HepG2 (cell line): ENCODE results near the gene BAG5. TPM values are rescaled to one million over a fixed set of nuclear protein-coding genes. Genes with fewer than 3 reads are reported as not detected.

Source experiments
- HDAC2 ChIP-seq: sonication (generic); formaldehyde crosslinking; IDR thresholded peaks from 2 replicates; pipeline ENCODE4 v1.4.0; 2020; ENCODE audit warnings: missing genetic modification reagents
- KAT8 ChIP-seq: IDR thresholded peaks from 2 replicates; pipeline ENCODE4 v1.6.1; 2016; ENCODE audit warnings: missing genetic modification reagents, missing compliant biosample characterization
- LCORL ChIP-seq, 2 experiments: fragments of 450-650 bp in 1 of 2; sonication (generic) in 1 of 2; formaldehyde crosslinking in 1 of 2; IDR thresholded peaks; 2 replicates each; pipeline versions ENCODE4 v1.5.0 to v1.6.1; 2017 to 2020; ENCODE audit warnings: antibody characterized with exemption in 1 of 2, missing genetic modification reagents in 1 of 2
- SALL1 ChIP-seq: sonication (generic); formaldehyde crosslinking; IDR thresholded peaks from 2 replicates; pipeline ENCODE4 v1.8.0; 2022; ENCODE audit warnings: mild to moderate bottlenecking, missing genetic modification reagents
- SNAI1 ChIP-seq: sonication (generic); formaldehyde crosslinking; IDR thresholded peaks from 2 replicates; pipeline ENCODE4 v1.5.0; 2020; ENCODE audit warnings: mild to moderate bottlenecking, missing genetic modification reagents, borderline replicate concordance
- SSRP1 ChIP-seq: IDR thresholded peaks from 2 replicates; pipeline ENCODE4 v1.6.1; 2016; ENCODE audit warnings: control low read depth
- THRA ChIP-seq: sonication (generic); formaldehyde crosslinking; IDR thresholded peaks from 2 replicates; pipeline ENCODE4 v1.4.0; 2020; ENCODE audit warnings: missing genetic modification reagents, borderline replicate concordance
- YY1 ChIP-seq: IDR thresholded peaks from 2 replicates; pipeline ENCODE4 v1.6.1; 2011; ENCODE audit warnings: low read length, low read depth, moderate library complexity, mild to moderate bottlenecking; ENCODE audit not compliant: insufficient read depth, insufficient replicate concordance
- ZBTB34 ChIP-seq: sonication (generic); formaldehyde crosslinking; IDR thresholded peaks from 2 replicates; pipeline ENCODE4 v1.8.0; 2022; ENCODE audit warnings: mild to moderate bottlenecking, missing genetic modification reagents
- ZNF563 ChIP-seq: sonication (generic); formaldehyde crosslinking; IDR thresholded peaks from 2 replicates; pipeline ENCODE4 v1.8.0; 2022; ENCODE audit warnings: mild to moderate bottlenecking, moderate library complexity, missing genetic modification reagents
- ZNF644 ChIP-seq: IDR thresholded peaks from 2 replicates; pipeline ENCODE4 v1.6.1; 2016; ENCODE audit warnings: low read depth
- ZNF777 ChIP-seq: sonication (generic); formaldehyde crosslinking; IDR thresholded peaks from 2 replicates; pipeline ENCODE4 v1.4.0; 2020; ENCODE audit warnings: missing genetic modification reagents
- polyA plus RNA-seq, 8 experiments: library from polyadenylated mRNA; depleted of rRNA in 3 of 8; stranded (reverse) in 7 of 8; unstranded in 1 of 8; fragments of >200 nt; fragmentation: Illumina TruSeq in 4 of 8; extraction: Trizol in 4 of 8; gene quantifications; 2 replicates each; pipeline versions ENCODE4 v1.2.1 to v1.2.3, GENCODE V29; 2011 to 2016; ENCODE audit warnings: low read depth in 4 of 8, missing spikeins in 1 of 8, mixed read lengths in 1 of 8; ENCODE audit not compliant: insufficient read depth in 1 of 8
- total RNA-seq, 5 experiments: library from RNA; depleted of rRNA; stranded (reverse); fragments of >200 nt; fragmentation: Illumina TruSeq; extraction: Trizol; gene quantifications; 2 replicates each; pipeline ENCODE4 v1.2.3, GENCODE V29; 2016; ENCODE audit warnings: low read depth in 1 of 5
- TF ChIP-seq, protein P1 (sequence below): sonication (generic); formaldehyde crosslinking; IDR thresholded peaks from 2 replicates; pipeline ENCODE4 v1.5.1; 2020; ENCODE audit warnings: missing genetic modification reagents, mild to moderate bottlenecking, borderline replicate concordance
- TF ChIP-seq, protein P2 (sequence below): sonication (generic); formaldehyde crosslinking; IDR thresholded peaks from 2 replicates; pipeline ENCODE4 v1.4.0; 2020; ENCODE audit warnings: missing genetic modification reagents, borderline replicate concordance
- TF ChIP-seq, protein P3 (sequence below): sonication (generic); IDR thresholded peaks from 2 replicates; pipeline ENCODE4 v1.6.1; 2016; ENCODE audit warnings: low read depth, borderline replicate concordance

The BAG5 gene
- total and polyA plus RNA-seq, 2 of the 13 experiments (the other 11 are each of a cell fraction or from before 2014, with no cell fraction given) = 3.5 to 21.0 TPM

DNA sequence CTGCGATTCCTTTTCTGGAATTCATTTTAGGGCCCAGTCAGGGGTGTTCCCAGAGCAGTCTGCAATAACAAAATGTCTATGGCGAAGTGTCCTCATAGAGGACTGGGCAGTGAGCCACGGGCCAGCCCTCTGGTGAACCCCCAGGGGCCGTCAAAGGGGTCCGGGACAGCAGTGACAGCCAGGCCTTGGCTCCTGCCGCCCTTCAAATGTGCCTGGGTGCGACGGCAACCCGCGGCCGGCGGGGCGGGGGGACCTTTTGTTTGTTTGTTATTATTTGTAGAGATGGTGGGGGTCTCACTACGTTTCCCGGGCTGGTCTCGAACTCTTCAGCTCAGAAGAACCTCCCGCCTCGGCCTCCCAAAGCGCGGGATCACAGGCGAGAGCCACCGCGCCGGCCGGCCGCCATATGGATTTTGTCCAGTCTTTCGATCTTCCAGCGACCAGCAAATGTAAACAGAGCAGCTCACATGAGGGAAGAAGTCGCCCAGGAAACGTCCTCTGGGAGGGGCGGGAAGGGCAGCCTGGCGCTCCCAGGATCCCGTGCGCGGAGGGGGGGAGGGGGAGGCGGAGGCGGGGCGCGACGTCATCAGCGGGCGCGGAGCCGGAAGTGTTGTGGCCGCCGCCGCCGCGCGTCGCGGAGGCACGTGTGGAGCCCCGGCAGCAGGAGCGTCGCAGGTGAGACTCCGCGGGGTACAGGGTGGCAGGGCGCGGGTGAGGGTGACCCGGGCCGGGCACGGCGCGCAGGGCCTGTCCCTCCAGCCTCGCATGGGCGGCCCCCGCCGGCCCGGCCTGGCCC lies 33.7 kb downstream of the BAG5 start, which contains the start of gene TRMT61A (continued):
- TF ChIP-seq ZBTB34 (CRISPR knock-in tag) = 0 out of 2 replicates have a peak, but pooled peaks have one; percentile 31
- 0 out of 2 replicates have a peak, but pooled peaks have one; percentile 24 for TF ChIP-seq ZNF777
- TF ChIP-seq, protein P1, sequence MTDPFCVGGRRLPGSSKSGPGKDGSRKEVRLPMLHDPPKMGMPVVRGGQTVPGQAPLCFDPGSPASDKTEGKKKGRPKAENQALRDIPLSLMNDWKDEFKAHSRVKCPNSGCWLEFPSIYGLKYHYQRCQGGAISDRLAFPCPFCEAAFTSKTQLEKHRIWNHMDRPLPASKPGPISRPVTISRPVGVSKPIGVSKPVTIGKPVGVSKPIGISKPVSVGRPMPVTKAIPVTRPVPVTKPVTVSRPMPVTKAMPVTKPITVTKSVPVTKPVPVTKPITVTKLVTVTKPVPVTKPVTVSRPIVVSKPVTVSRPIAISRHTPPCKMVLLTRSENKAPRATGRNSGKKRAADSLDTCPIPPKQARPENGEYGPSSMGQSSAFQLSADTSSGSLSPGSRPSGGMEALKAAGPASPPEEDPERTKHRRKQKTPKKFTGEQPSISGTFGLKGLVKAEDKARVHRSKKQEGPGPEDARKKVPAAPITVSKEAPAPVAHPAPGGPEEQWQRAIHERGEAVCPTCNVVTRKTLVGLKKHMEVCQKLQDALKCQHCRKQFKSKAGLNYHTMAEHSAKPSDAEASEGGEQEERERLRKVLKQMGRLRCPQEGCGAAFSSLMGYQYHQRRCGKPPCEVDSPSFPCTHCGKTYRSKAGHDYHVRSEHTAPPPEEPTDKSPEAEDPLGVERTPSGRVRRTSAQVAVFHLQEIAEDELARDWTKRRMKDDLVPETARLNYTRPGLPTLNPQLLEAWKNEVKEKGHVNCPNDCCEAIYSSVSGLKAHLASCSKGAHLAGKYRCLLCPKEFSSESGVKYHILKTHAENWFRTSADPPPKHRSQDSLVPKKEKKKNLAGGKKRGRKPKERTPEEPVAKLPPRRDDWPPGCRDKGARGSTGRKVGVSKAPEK (CRISPR knock-in tag) = no peak
- TF ChIP-seq, protein P2, sequence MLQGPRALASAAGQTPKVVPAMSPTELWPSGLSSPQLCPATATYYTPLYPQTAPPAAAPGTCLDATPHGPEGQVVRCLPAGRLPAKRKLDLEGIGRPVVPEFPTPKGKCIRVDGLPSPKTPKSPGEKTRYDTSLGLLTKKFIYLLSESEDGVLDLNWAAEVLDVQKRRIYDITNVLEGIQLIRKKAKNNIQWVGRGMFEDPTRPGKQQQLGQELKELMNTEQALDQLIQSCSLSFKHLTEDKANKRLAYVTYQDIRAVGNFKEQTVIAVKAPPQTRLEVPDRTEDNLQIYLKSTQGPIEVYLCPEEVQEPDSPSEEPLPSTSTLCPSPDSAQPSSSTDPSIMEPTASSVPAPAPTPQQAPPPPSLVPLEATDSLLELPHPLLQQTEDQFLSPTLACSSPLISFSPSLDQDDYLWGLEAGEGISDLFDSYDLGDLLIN (CRISPR knock-in tag) = no peak
- TF ChIP-seq, protein P3, sequence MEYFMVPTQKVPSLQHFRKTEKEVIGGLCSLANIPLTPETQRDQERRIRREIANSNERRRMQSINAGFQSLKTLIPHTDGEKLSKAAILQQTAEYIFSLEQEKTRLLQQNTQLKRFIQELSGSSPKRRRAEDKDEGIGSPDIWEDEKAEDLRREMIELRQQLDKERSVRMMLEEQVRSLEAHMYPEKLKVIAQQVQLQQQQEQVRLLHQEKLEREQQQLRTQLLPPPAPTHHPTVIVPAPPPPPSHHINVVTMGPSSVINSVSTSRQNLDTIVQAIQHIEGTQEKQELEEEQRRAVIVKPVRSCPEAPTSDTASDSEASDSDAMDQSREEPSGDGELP = peak; percentile 58; the same call in 1 of the 2 replicates
- peak; percentile 67; the same call in 1 of the 2 replicates for TF ChIP-seq SNAI1 (CRISPR knock-in tag)
- peak; percentile 85 for TF ChIP-seq KAT8 (CRISPR knock-in tag)
- peak; percentile 58 for TF ChIP-seq SALL1 (CRISPR knock-in tag)
- no peak for TF ChIP-seq LCORL (IDR thresholded peaks at IDR 0.05)
- peak; percentile 55; the same call in 1 of the 2 replicates for TF ChIP-seq LCORL (CRISPR knock-in tag; IDR thresholded peaks at IDR 0.05)
- peak; percentile 63; the same call in 1 of the 2 replicates for TF ChIP-seq ZNF563 (CRISPR knock-in tag)
- peak; percentile 36; the same call in 1 of the 2 replicates for TF ChIP-seq HDAC2 (CRISPR knock-in tag)
- TF ChIP-seq YY1 = peak; percentile 89
- peak; percentile 76 for TF ChIP-seq ZNF644
- 0 out of 2 replicates have a peak, but pooled peaks have one; percentile 44 for TF ChIP-seq SSRP1
- TF ChIP-seq THRA (CRISPR knock-in tag) = peak; percentile 53; the same call in 1 of the 2 replicates
